Rectal smooth muscle tissue (tissue), 1 donor: ENCODE results near the gene WDR53.
"Not testable (repeated sequence)": the region's sequence is repeated elsewhere in the genome, so short reads cannot be mapped to it uniquely, and the experiment has no call there.

Experiments
- H3K27ac ChIP-seq: one replicate; pipeline ENCODE4 v1.7.0; 2013; ENCODE audit warnings: low read depth, low read length, inconsistent platforms
- H3K27me3 ChIP-seq: one replicate; pipeline ENCODE4 v1.7.0; 2013; ENCODE audit warnings: low read length; ENCODE audit not compliant: control insufficient read depth, insufficient read depth
- H3K36me3 ChIP-seq: one replicate; pipeline ENCODE4 v1.7.0; 2013; ENCODE audit warnings: low read length; ENCODE audit not compliant: control insufficient read depth, insufficient read depth
- H3K4me1 ChIP-seq: one replicate; pipeline ENCODE4 v1.7.0; 2013; ENCODE audit warnings: low read length; ENCODE audit not compliant: control insufficient read depth, insufficient read depth
- H3K4me3 ChIP-seq: one replicate; pipeline ENCODE4 v1.7.0; 2013; ENCODE audit warnings: low read length
- H3K9ac ChIP-seq: one replicate; pipeline ENCODE4 v1.7.0; 2013; ENCODE audit warnings: low read length

WDR53 gene

GRCh38 chr3:196554205-196554604 lies 14.1 kb downstream of the WDR53 start:
- Histone ChIP-seq H3K4me1 (no peaks in the 10 kb centered on the region), H3K27me3 (no peaks in the 10 kb centered on the region), H3K9ac (no peak overlapping the region), H3K36me3 (peaks cover 7% of the 10 kb centered on the region), H3K27ac (no peak overlapping the region), H3K4me3 (no peak overlapping the region)

- H3K9ac ChIP-seq = no peak overlapping the region
- no peaks in the 10 kb centered on the region for H3K27me3 ChIP-seq
- peaks cover 2% of the 10 kb centered on the region for H3K36me3 ChIP-seq
- no peak overlapping the region for H3K4me3 ChIP-seq
- no peak overlapping the region for H3K27ac ChIP-seq
- no peaks in the 10 kb centered on the region for H3K4me1 ChIP-seq
Observed at GRCh38 chr3:196553551-196553950, 14.8 kb downstream of the WDR53 start.

- H3K4me1 ChIP-seq = no peaks in the 10 kb centered on the region
- H3K36me3 ChIP-seq = peaks cover 1% of the 10 kb centered on the region
- no peaks in the 10 kb centered on the region for H3K27me3 ChIP-seq
- H3K9ac ChIP-seq = no peak overlapping the region
- no peak overlapping the region for H3K27ac ChIP-seq
- no peak overlapping the region for H3K4me3 ChIP-seq
Observed at GRCh38 chr3:196552253-196552652, 16.1 kb downstream of the WDR53 start.

GRCh38 chr3:196550172-196550571 lies 18.2 kb downstream of the WDR53 start:
- not testable (repeated sequence) for H3K27me3 ChIP-seq, H3K4me3 ChIP-seq, H3K27ac ChIP-seq, H3K9ac ChIP-seq, H3K36me3 ChIP-seq, H3K4me1 ChIP-seq

- H3K27ac ChIP-seq, H3K9ac ChIP-seq, H3K4me1 ChIP-seq: not testable (repeated sequence)
Observed at GRCh38 chr3:196549312-196549711, 19.0 kb downstream of the WDR53 start.

GRCh38 chr3:196547067-196547466 lies 21.3 kb downstream of the WDR53 start:
- Histone ChIP-seq H3K36me3 (no peaks in the 10 kb centered on the region), H3K4me1 (no peaks in the 10 kb centered on the region), H3K9ac (no peak overlapping the region), H3K27ac (no peak overlapping the region), H3K4me3 (no peak overlapping the region), H3K27me3 (no peaks in the 10 kb centered on the region)

More at GRCh38 chr3:196549312-196549711, 19.0 kb downstream of the WDR53 start:
- not testable (repeated sequence) for H3K36me3 ChIP-seq, H3K27me3 ChIP-seq, H3K4me3 ChIP-seq

- Histone ChIP-seq H3K9ac (no peak overlapping the region), H3K27ac (no peak overlapping the region)
Observed at GRCh38 chr3:196546537-196546936, 21.8 kb downstream of the WDR53 start.

GRCh38 chr3:196544491-196544992 lies 23.8 kb downstream of the WDR53 start:
- Histone ChIP-seq H3K4me3 (no peak overlapping the region), H3K36me3 (no peaks in the 10 kb centered on the region), H3K27ac (no peak overlapping the region), H3K9ac (no peak overlapping the region), H3K4me1 (no peaks in the 10 kb centered on the region), H3K27me3 (no peaks in the 10 kb centered on the region)

More at GRCh38 chr3:196546537-196546936, 21.8 kb downstream of the WDR53 start:
- H3K4me1 ChIP-seq = no peaks in the 10 kb centered on the region
- no peak overlapping the region for H3K4me3 ChIP-seq
- H3K36me3 ChIP-seq = no peaks in the 10 kb centered on the region
- H3K27me3 ChIP-seq = no peaks in the 10 kb centered on the region

GRCh38 chr3:196541684-196542445 lies 26.5 kb downstream of the WDR53 start:
- Histone ChIP-seq H3K4me3 (no peak overlapping the region), H3K9ac (no peak overlapping the region), H3K4me1 (no peaks in the 10 kb centered on the region), H3K36me3 (no peaks in the 10 kb centered on the region), H3K27ac (no peak overlapping the region), H3K27me3 (no peaks in the 10 kb centered on the region)

GRCh38 chr3:196537319-196537984 lies 30.9 kb downstream of the WDR53 start:
- no peak overlapping the region for H3K27ac ChIP-seq
- H3K27me3 ChIP-seq = no peaks in the 10 kb centered on the region
- no peak overlapping the region for H3K4me3 ChIP-seq

GRCh38 chr3:196533260-196533681 lies 35.1 kb downstream of the WDR53 start:
- Histone ChIP-seq H3K4me3 (no peak overlapping the region), H3K36me3 (no peaks in the 10 kb centered on the region), H3K27me3 (no peaks in the 10 kb centered on the region), H3K27ac (no peak overlapping the region), H3K4me1 (no peaks in the 10 kb centered on the region), H3K9ac (no peak overlapping the region)

More at GRCh38 chr3:196537319-196537984, 30.9 kb downstream of the WDR53 start:
- Histone ChIP-seq H3K9ac (no peak overlapping the region), H3K36me3 (no peaks in the 10 kb centered on the region), H3K4me1 (no peaks in the 10 kb centered on the region)

GRCh38 chr3:196531418-196531817 lies 36.9 kb downstream of the WDR53 start:
- Histone ChIP-seq H3K4me1 (no peaks in the 10 kb centered on the region), H3K36me3 (no peaks in the 10 kb centered on the region), H3K9ac (no peak overlapping the region), H3K27ac (no peak overlapping the region), H3K4me3 (no peak overlapping the region), H3K27me3 (no peaks in the 10 kb centered on the region)
